Body of pancreas (tissue), 4 donors: Measurements from ENCODE around the gene LRRTM3. TPM values are rescaled to one million over a fixed set of nuclear protein-coding genes. Genes with fewer than 3 reads are reported as not detected.
A peak's percentile ranks its signal among the peaks of the same experiment; 100 is the strongest.

Experiments used
- ATAC-seq: fragments of 150-250 bp; one replicate; pipeline ENCODE4 v1.9.1; 2016
- DNase-seq, 4 donors: peaks; one replicate each; pipeline ENCODE4 v3.0.0-alpha.2; 2019
- H3K27ac ChIP-seq, 4 donors: fragments of 200-600 bp; sonication (generic); 1 replicate in 3 of 4; 2 replicates in 1 of 4; pipeline versions ENCODE4 v1.5.1 to v1.6.1; 2016 to 2019; ENCODE audit warnings: mild to moderate bottlenecking in 1 of 4, mixed read lengths in 1 of 4, moderate library complexity in 1 of 4
- H3K27me3 ChIP-seq, 2 donors: fragments of 200-600 bp; sonication (generic); one replicate each; pipeline ENCODE4 v1.6.0; 2016; ENCODE audit warnings: mild to moderate bottlenecking in 1 of 2
- H3K36me3 ChIP-seq, 2 donors: fragments of 200-600 bp; sonication (generic); replicated peaks in 1 of 2; 2 replicates each; pipeline ENCODE4 v1.5.1; 2016; ENCODE audit warnings: low read depth in 2 of 2; ENCODE audit not compliant: insufficient read depth in 1 of 2
- H3K4me1 ChIP-seq: fragments of 200-600 bp; sonication (generic); one replicate; pipeline ENCODE4 v1.6.0; 2016
- H3K4me3 ChIP-seq, 2 donors: fragments of 200-600 bp; sonication (generic); 1 replicate in 1 of 2; 2 replicates in 1 of 2; pipeline ENCODE4 v1.5.1; 2016 to 2019
- H3K9me3 ChIP-seq, 3 donors: fragments of 200-600 bp; sonication (generic); 1 replicate in 2 of 3; 2 replicates in 1 of 3; pipeline ENCODE4 v1.5.1; 2016
- POLR2A ChIP-seq, 3 donors: fragments of 450-650 bp; IDR thresholded peaks; one replicate each; pipeline ENCODE4 v1.6.1; 2016; ENCODE audit warnings: antibody characterized with exemption in 3 of 3, mild to moderate bottlenecking in 2 of 3
- WGBS, 2 donors: methylation state at CpG; one replicate each; pipeline ENCODE4 v1.1.5; 2017; 5-methylcytosine and 5-hydroxymethylcytosine counted together
- intact Hi-C: fragments of 100-400 bp; cut with DNase I; formaldehyde crosslinking; loops from one replicate; pipeline ENCODE4 v1.15.1; 2023
- total RNA-seq, 2 donors: library from RNA; depleted of rRNA; stranded (reverse); fragments of >200 nt; gene quantifications; one replicate each; pipeline ENCODE4 v1.1.0, GENCODE V29; 2016
- TF ChIP-seq, protein P1 (sequence below), 7 experiments: fragments of 450-650 bp in 4 of 7; fragments of 200-600 bp in 3 of 7; sonication (generic) in 3 of 7; IDR thresholded peaks; one replicate each; pipeline ENCODE4 v1.5.1; 2016 to 2019; ENCODE audit warnings: antibody characterized with exemption in 7 of 7

Gene LRRTM3
- total RNA-seq, 2 donors from 2014 or later: 1.3 TPM

DNA sequence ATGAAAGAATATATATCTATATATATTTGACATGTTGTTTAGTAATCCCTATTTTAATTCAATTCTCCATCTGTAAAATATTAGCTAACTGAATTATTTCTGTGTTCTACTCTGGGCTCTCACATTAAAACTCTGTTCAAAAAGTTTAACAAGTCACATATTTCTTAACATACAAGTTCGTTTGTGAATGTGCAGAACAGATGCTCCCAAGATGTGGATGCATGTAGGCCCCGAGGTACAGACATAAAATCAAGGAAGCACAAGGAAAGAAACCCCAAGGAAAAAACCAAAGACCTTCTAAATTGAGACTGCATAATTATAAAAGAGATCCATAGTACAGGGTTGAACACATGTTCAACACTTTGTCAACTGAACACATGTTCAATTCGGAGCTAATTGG lies 175.1 kb downstream of the LRRTM3 start:
- ATAC-seq: no peak
- Histone ChIP-seq H3K27ac (no peak overlapping the region), H3K36me3 (no peaks in the 10 kb centered on the region), H3K9me3 (no peaks in the 10 kb centered on the region), H3K4me1 (no peaks in the 10 kb centered on the region), H3K27me3 (no peaks in the 10 kb centered on the region), H3K4me3 (no peak overlapping the region)
- WGBS, 2 donors: 81 to 83% methylated on average over 3 of the region's 3 CpGs
- DNase-seq: no peak
- intact Hi-C loops: no loop called here
- TF ChIP-seq POLR2A (IDR thresholded peaks at IDR 0.05): no peak
- TF ChIP-seq, protein P1, sequence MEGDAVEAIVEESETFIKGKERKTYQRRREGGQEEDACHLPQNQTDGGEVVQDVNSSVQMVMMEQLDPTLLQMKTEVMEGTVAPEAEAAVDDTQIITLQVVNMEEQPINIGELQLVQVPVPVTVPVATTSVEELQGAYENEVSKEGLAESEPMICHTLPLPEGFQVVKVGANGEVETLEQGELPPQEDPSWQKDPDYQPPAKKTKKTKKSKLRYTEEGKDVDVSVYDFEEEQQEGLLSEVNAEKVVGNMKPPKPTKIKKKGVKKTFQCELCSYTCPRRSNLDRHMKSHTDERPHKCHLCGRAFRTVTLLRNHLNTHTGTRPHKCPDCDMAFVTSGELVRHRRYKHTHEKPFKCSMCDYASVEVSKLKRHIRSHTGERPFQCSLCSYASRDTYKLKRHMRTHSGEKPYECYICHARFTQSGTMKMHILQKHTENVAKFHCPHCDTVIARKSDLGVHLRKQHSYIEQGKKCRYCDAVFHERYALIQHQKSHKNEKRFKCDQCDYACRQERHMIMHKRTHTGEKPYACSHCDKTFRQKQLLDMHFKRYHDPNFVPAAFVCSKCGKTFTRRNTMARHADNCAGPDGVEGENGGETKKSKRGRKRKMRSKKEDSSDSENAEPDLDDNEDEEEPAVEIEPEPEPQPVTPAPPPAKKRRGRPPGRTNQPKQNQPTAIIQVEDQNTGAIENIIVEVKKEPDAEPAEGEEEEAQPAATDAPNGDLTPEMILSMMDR (IDR thresholded peaks at IDR 0.05): no peak

DNA sequence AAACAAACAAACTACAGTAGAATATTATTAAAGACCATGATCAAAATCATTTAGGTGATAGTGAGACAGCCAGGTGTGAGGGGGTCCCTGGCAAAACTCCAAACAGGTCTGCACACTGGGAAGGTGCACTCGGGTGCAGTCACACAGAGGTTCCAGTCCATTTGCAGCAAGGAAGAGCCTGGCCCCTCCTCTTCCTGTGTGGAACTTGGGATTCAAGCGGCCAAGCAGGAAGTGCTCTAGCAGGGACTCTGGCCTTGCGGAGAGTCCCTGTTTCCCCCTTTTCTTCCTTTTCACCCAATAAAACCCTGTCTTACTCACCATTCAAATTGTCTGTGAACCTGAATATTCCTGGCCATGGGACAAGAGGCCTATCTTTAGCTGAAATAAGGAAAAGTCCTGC lies 181.8 kb downstream of the LRRTM3 start:
- Histone ChIP-seq H3K36me3 (no peaks in the 10 kb centered on the region), H3K27ac (no peak overlapping the region), H3K9me3 (no peaks in the 10 kb centered on the region), H3K4me3 (no peak overlapping the region), H3K4me1 (no peaks in the 10 kb centered on the region), H3K27me3 (no peaks in the 10 kb centered on the region)
- 89 to 91% methylated on average over 3 of the region's 3 CpGs for WGBS, 2 donors
- no peak for ATAC-seq
- intact Hi-C loops: no loop called here
- no peak for TF ChIP-seq POLR2A (IDR thresholded peaks at IDR 0.05)
- TF ChIP-seq, protein P1 (IDR thresholded peaks at IDR 0.05): no peak
- no peak for DNase-seq

DNA sequence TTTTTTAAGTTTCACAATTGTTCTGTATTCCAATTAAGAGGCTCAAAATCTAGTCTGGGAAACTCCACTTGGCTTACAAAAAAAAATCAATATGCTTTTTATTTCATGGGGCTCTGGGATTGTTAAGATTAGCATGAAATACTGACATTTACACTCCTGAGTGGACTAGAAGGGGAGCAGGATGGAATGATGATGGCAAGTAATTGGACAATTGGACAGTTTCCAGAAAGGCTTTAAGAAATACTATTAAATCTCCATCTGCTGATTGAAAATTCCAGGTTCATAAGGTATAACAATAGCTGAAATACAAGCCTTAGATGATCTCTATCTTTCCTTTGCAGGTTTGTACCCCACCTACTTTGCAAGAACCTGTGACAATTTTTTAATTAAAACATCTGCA lies 184.4 kb downstream of the LRRTM3 start:
- ATAC-seq (no peak), DNase-seq (no peak)
- H3K27me3 ChIP-seq: no peaks in the 10 kb centered on the region
- no peak overlapping the region for H3K27ac ChIP-seq
- H3K4me3 ChIP-seq: no peak overlapping the region
- peaks cover 6% of the 10 kb centered on the region for H3K4me1 ChIP-seq
- no peaks in the 10 kb centered on the region for H3K9me3 ChIP-seq
- no peaks in the 10 kb centered on the region for H3K36me3 ChIP-seq
- intact Hi-C loops: no loop called here
- TF ChIP-seq, protein P1 (IDR thresholded peaks at IDR 0.05): no peak
- no peak for TF ChIP-seq POLR2A (IDR thresholded peaks at IDR 0.05)

DNA sequence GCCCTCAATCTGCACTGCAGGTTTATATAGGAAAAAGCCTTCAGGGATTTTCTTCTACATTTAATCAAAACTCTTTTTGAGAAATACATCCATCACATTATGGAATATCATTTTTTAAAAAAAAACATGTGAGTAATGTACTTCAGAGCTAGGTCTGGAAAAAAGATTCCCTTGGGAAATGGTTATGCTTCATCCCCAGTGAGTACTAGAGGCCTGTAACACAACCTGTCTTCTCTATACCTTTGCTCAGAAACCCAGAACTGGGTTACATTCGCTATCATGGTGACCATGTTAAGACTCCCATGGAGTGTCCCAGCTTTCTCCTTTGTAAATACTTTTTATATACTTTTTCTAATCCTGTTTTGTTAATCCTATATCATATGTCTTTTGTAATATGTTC lies 186.9 kb downstream of the LRRTM3 start:
- ATAC-seq (no peak), DNase-seq (no peak)
- Histone ChIP-seq H3K4me3 (no peak overlapping the region), H3K9me3 (no peaks in the 10 kb centered on the region), H3K36me3 (no peaks in the 10 kb centered on the region), H3K4me1 (peaks cover 6% of the 10 kb centered on the region), H3K27ac (no peak overlapping the region), H3K27me3 (no peaks in the 10 kb centered on the region)
- intact Hi-C loops: no loop called here
- TF ChIP-seq, protein P1 (IDR thresholded peaks at IDR 0.05): no peak
- TF ChIP-seq POLR2A (IDR thresholded peaks at IDR 0.05): no peak
- 79 to 96% methylated on average over 1 of the region's 1 CpG for WGBS, 2 donors

DNA sequence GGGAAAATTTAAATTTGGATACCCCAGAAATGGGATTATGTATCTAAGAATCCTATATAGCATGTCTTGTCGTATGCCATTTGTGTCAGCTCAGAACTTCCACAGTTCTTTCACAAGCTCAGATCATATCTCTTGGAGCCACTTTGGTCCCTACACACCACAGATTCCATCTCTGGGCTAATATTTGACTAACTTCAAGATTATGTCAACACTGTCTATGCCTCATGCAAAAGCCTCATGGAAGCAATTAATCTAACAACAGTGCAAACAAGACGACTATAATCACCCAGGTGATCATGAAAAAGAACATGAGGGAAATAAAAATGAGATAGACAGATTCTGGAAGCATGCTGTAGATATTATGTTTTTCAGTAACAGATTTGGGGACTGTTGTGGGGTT lies 189.1 kb downstream of the LRRTM3 start:
- TF ChIP-seq, protein P1 (IDR thresholded peaks at IDR 0.05): no peak
- no peak for TF ChIP-seq POLR2A (IDR thresholded peaks at IDR 0.05)
- WGBS, 2 donors: 23 to 33% methylated on average over 2 of the region's 2 CpGs
- H3K4me3 ChIP-seq: no peak overlapping the region
- H3K27ac ChIP-seq: no peak overlapping the region
- ATAC-seq (peak; percentile 58), DNase-seq (no peak)
- no peaks in the 10 kb centered on the region for H3K9me3 ChIP-seq
- peaks cover 6% of the 10 kb centered on the region for H3K4me1 ChIP-seq
- intact Hi-C loops: no loop called here
- no peaks in the 10 kb centered on the region for H3K36me3 ChIP-seq
- H3K27me3 ChIP-seq: no peaks in the 10 kb centered on the region
